Mesendoderm (in vitro differentiated cells): ENCODE measurements around the gene SPATA2L.

ENCODE experiments used
- DNase-seq: peaks from one replicate; pipeline ENCODE4 v3.0.0; 2013
- H2AK5ac ChIP-seq: 2 replicates; pipeline ENCODE4 v1.6.1; 2013; ENCODE audit warnings: low read length, inconsistent platforms
- H2BK120ac ChIP-seq: 2 replicates; pipeline ENCODE4 v1.6.1; 2013; ENCODE audit warnings: low read depth, mild to moderate bottlenecking, low read length, moderate library complexity, mixed read lengths
- H2BK15ac ChIP-seq: replicated peaks from 2 replicates; pipeline ENCODE4 v1.6.1; 2013; ENCODE audit warnings: low read depth, mild to moderate bottlenecking, moderate library complexity
- H2BK5ac ChIP-seq: 2 replicates; pipeline ENCODE4 v1.6.1; 2013; ENCODE audit warnings: low read length, inconsistent platforms
- H3K18ac ChIP-seq: 2 replicates; pipeline ENCODE4 v1.6.1; 2013; ENCODE audit warnings: mild to moderate bottlenecking, low read length, mixed read lengths
- H3K23ac ChIP-seq: one replicate; pipeline ENCODE4 v1.6.1; 2013; ENCODE audit warnings: low read length
- H3K27ac ChIP-seq: 2 replicates; pipeline ENCODE4 v1.5.1; 2013; ENCODE audit warnings: low read depth, mild to moderate bottlenecking, inconsistent platforms, low read length, moderate library complexity
- H3K27me3 ChIP-seq: 2 replicates; pipeline ENCODE4 v1.6.1; 2013; ENCODE audit warnings: low read length, control low read depth, mild to moderate bottlenecking, inconsistent platforms; ENCODE audit not compliant: insufficient read depth, poor library complexity
- H3K36me3 ChIP-seq: 2 replicates; pipeline ENCODE4 v1.6.1; 2013; ENCODE audit warnings: low read length, inconsistent platforms; ENCODE audit not compliant: control insufficient read depth, insufficient read depth
- H3K4ac ChIP-seq: one replicate; pipeline ENCODE4 v1.6.1; 2013; ENCODE audit warnings: low read depth, mild to moderate bottlenecking, low read length, moderate library complexity
- H3K4me1 ChIP-seq: 2 replicates; pipeline ENCODE4 v1.6.1; 2013; ENCODE audit warnings: low read depth, low read length, inconsistent platforms; ENCODE audit not compliant: control insufficient read depth
- H3K4me2 ChIP-seq: 2 replicates; pipeline ENCODE4 v1.6.1; 2013; ENCODE audit warnings: low read length
- H3K4me3 ChIP-seq: 2 replicates; pipeline ENCODE4 v1.5.1; 2013; ENCODE audit warnings: mild to moderate bottlenecking, low read length
- H3K56ac ChIP-seq: one replicate; pipeline ENCODE4 v1.6.1; 2013; ENCODE audit warnings: low read length
- H3K79me1 ChIP-seq: 2 replicates; pipeline ENCODE4 v1.6.1; 2013; ENCODE audit warnings: low read length, inconsistent platforms
- H3K79me2 ChIP-seq: 2 replicates; pipeline ENCODE4 v1.6.1; 2013; ENCODE audit warnings: mild to moderate bottlenecking, low read length; ENCODE audit not compliant: control insufficient read depth, insufficient read depth
- H3K9ac ChIP-seq: 2 replicates; pipeline ENCODE4 v1.6.1; 2013; ENCODE audit warnings: low read length, inconsistent platforms
- H4K5ac ChIP-seq: one replicate; pipeline ENCODE4 v1.6.1; 2013; ENCODE audit warnings: low read length
- H4K8ac ChIP-seq: one replicate; pipeline ENCODE4 v1.6.1; 2013; ENCODE audit warnings: low read depth, mild to moderate bottlenecking, control low read depth, low read length, moderate library complexity
- WGBS: extraction: QIAGEN DNeasy Blood & Tissue Kit; methylation state at CpG from one replicate; pipeline ENCODE4 v1.1.7; 2013; ENCODE audit warnings: low lambda C conversion rate, missing lambda C conversion rate; ENCODE audit not compliant: insufficient coverage; ENCODE audit errors: extremely low coverage; 5-methylcytosine and 5-hydroxymethylcytosine counted together

SPATA2L gene

DNA sequence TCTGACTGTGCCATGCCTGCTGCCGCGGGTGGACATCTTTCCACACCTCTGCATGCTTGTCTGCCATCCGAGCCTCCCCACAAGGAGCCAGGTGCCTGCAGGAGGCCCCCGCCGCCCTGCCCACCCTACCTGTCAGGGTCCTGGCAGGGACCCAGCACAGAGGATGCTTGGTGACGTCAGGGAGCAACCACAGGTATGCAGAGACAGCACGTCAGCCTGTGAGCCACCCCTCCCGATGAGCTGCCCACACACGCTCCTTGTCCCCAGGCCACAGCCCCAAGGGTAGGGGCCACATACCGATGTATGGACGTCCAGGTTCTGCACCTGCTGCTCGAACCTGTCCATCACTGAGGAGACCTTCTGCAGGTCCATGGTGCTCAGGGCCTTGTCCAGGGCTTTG lies 54.6 kb downstream of the SPATA2L start:
- no peak overlapping the region for H3K4me3 ChIP-seq
- no peak overlapping the region for H2BK120ac ChIP-seq
- H3K4ac ChIP-seq: no peak overlapping the region
- no peak overlapping the region for H3K56ac ChIP-seq
- no peak overlapping the region for H4K8ac ChIP-seq
- no peak for DNase-seq
- no CpG with 5 or more reads among the region's 12 CpGs for WGBS
- no peak overlapping the region for H3K4me2 ChIP-seq
- H4K5ac ChIP-seq: no peak overlapping the region
- peaks cover 2% of the 10 kb centered on the region for H3K79me1 ChIP-seq
- H3K23ac ChIP-seq: no peak overlapping the region
- H3K79me2 ChIP-seq: no peaks in the 10 kb centered on the region
- H2BK5ac ChIP-seq: no peak overlapping the region
- H2BK15ac ChIP-seq: no peak overlapping the region
- H3K4me1 ChIP-seq: no peaks in the 10 kb centered on the region
- H2AK5ac ChIP-seq: no peak overlapping the region
- no peak overlapping the region for H3K27ac ChIP-seq
- no peaks in the 10 kb centered on the region for H3K27me3 ChIP-seq
- H3K36me3 ChIP-seq: peaks cover 9% of the 10 kb centered on the region
- H3K18ac ChIP-seq: no peak overlapping the region
- no peak overlapping the region for H3K9ac ChIP-seq
